HG03045 (cell line): ENCODE measurements around the gene FAM222A.
"Not testable (repeated sequence)": the region's sequence is repeated elsewhere in the genome, so short reads cannot be mapped to it uniquely, and the experiment has no call there.

Experiments
- ATAC-seq: cut with Tn5 transposase; IDR thresholded peaks from one replicate; pipeline ENCODE4 v1.9.1; 2021; ENCODE audit warnings: mild to moderate bottlenecking, moderate library complexity; ENCODE audit not compliant: unreplicated experiment

Gene FAM222A

GRCh38 chr12:109693653-109694600 is 19.7 kb upstream of the FAM222A start:
- ATAC-seq = no peak

DNA sequence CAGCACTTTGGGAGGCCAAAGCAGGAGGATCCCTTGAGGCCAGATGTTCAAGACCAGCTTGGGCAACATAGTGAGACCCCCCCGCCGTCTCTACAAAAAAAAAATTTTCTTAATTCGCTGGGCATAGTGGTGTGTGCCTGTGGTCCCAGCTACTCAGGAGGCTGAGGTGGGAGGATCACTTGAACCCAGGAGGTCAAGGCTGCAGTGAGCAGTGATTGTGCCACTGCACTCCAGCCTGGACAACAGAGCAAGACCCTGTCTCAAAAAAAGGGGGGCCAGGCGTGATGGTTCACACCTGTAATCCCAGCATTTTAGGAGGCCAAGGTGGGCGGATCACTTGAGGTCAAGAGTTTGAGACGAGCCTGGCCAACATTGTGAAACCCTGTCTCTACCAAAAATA is 19.0 kb upstream of the FAM222A start:
- ATAC-seq = not testable (repeated sequence)

DNA sequence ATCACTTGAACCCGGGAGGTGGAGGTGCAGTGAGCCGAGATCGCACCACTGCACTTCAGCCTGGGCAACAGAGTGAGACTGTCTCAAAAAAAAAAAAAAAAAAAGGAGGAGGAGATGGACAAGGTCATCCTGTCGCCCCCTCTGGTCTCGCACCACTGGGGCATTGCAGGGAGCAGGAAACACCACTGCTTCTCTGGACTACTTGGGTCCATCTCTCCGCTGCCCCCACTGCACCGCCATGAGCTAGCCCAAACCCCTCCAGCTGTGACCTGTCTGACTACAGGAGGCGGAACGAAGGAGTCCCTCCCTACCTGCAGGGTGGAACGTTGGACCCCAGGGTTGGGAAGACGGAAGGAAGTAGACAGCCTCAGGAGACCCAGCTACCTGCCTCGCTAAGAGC is 18.2 kb upstream of the FAM222A start:
- no peak for ATAC-seq

- no peak for ATAC-seq
Measured at GRCh38 chr12:109695961-109696461, 17.6 kb upstream of the FAM222A start.

- ATAC-seq = no peak
Measured at GRCh38 chr12:109696485-109697269, 16.9 kb upstream of the FAM222A start.

- no peak for ATAC-seq
Measured at GRCh38 chr12:109697270-109697553, 16.4 kb upstream of the FAM222A start.

DNA sequence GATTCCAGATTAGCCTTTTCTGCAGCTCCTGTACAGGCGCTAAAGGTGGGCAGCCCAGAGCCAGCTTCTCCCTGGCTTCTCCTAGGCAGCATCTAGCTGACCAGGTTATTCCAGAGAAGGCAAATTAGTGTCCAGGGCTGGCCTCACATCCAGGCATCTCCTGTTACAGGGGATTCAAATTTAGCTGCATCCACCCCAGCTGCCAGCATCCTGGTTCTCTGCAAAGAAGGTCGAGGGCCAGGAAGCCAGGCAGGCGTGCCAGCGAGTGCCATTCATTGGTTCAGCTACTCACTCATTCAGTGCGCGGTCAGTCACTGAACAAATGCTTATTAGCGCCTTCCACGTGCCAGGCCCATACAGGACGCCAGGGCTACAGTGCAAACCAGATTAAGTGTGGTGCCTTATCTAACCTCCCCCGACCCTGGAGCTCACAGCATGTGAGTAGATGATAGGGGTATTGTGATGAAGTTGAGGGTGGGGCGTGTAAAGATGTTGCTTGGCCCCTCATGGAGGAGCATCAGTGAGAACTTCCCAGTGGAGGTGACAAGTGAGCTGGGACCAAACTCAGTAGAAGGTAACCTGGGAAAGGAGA is 15.7 kb upstream of the FAM222A start:
- ATAC-seq = no peak

GRCh38 chr12:109698820-109699219 is 14.8 kb upstream of the FAM222A start:
- no peak for ATAC-seq

- ATAC-seq = no peak
Measured at GRCh38 chr12:109701064-109701463, 12.6 kb upstream of the FAM222A start.

DNA sequence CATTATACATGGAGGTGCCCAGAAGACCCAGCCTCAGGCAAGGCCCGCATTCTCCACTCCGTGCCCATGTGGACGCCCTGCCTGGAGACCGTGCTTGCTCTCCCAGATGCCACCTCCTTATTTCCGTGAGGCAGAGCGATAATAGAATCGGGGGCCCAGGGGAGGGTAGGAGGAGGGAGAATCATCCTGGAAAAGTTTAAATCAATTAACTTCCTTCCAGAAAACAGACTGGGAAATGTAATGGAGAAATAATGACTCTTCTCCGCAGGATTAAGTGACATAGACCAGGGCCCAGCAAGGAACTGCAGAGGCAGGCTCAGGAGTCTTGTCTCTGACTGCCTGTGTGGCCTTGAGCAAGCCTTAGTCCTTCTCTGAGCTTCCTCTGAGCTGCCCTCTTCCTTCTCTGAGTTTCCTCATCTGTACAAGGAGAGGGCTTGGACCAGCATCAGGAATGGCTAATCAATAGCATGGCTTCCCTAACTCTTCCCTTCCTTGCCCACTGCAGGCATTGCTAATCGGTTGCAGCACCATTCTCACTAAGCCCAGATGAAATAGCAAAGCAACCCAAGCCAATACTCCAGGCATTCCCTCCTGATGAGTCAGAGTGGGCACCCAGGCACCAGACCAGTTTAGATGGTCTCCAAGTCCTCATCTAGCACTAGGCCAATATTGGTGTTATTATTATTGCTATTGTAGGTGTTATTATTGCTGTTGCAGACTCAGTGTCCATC is 11.3 kb upstream of the FAM222A start:
- no peak for ATAC-seq

DNA sequence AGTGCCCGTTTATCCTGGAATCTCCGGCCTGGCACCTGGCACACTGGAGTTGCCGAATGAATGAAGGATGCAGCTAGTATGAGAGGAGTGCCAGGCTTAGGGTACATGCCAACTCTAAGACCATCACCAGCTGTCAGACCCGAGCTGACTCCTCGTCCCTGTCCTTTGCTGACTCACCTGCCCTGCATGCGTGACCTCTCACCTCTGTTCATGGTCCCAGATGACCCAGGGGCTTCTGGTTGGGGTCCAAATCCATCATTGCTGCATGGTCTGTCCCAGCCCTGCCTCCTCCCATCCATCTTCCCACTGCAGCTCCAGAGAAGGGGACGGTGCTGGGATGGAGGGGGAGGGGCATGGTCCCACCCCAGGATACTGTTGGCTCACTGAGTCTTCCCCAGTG is 9.9 kb upstream of the FAM222A start:
- no peak for ATAC-seq

DNA sequence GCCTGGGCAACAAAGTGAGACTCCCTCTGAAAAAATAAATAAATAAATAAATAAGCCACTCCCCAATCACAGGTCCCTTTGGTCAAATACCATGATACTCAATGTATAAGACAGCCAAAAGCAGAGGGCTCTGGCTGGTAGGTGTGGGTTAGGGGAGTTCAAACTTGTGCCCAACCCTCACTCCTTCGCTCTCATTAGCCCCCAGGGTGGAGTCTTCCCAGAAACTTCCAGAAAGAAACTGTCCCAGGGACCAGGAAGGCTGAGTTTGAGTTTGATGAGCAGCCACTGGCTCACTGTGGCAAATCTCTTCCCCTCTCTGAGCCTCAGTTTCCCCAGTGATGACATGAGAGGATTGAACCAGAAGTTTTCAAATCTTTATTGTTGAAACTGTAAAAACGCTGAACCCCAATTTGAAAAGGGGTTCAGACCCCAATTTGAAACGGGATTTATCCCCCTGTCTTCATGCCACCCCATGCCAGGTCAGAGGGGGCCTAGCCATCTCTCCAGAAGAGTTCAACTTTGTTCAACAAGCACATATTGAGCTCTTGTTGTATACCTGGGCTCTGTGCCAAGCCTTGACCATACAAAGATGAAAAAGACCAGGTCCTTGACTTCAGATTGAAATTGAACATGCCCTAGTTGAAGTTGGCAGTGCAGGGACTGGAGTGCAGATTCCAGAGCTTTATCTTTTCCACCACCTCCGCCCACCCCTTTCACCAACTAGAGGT is 9.1 kb upstream of the FAM222A start:
- ATAC-seq = no peak

DNA sequence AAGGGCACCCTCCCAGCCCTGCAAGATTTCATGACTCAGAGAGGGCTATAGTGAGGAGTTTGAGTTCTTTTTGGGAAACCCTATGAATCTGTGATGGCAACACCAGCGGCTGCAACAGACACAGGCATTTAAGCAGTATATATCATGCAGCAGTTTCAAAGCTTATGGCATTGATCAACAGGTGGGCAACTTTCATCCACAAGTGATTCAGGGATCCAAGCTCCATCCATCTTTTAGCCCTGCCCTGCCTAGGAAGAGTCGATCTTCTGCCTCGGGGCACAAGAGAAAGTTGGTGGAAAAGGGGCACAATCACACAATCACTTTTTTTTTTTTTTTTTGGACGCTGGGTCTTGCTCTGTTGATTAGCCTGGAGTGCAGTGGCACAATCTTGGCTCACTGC is 8.3 kb upstream of the FAM222A start:
- no peak for ATAC-seq

GRCh38 chr12:109706398-109706746 is 7.3 kb upstream of the FAM222A start:
- ATAC-seq = no peak

- ATAC-seq = no peak
Measured at GRCh38 chr12:109706747-109707469, 6.7 kb upstream of the FAM222A start.

GRCh38 chr12:109707470-109707821 is 6.2 kb upstream of the FAM222A start:
- no peak for ATAC-seq

- ATAC-seq = no peak
Measured at GRCh38 chr12:109708939-109709338, 4.7 kb upstream of the FAM222A start.

GRCh38 chr12:109709401-109709991 is 4.1 kb upstream of the FAM222A start:
- ATAC-seq = no peak

DNA sequence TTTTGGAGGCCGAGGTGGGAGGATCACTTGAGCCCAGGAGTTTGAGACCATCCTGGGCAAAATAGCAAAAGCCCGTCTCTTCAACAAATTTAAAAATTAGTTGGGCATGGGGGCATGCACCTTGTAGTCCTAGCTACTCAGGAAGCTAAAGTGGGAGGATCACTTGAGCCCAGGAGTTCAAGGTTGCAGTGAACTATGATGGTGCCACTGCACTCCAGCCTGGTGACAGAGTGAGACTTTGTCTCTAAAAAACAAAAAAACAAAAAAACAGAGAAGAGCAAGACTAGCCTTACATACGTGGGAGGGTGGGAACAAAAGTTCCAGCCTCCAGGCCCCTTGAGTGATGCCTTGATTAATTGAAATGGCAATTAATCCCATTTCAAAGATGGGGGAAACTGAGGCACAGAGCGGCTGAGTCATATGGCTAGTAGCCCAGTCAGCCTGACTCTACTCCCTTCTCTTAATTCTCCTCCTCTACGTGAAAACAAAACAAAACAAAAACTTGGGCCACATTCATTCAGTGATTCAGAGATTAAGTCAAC is 3.3 kb upstream of the FAM222A start:
- no peak for ATAC-seq
